HG03378 (cell line): Measurements from ENCODE around the gene ITGAD.

Experiments
- ATAC-seq: cut with Tn5 transposase; IDR thresholded peaks from one replicate; pipeline ENCODE4 v1.9.1; 2021; ENCODE audit warnings: mild to moderate bottlenecking, moderate library complexity; ENCODE audit not compliant: unreplicated experiment

The ITGAD gene

GRCh38 chr16:31365131-31365865 is 27.8 kb upstream of the ITGAD start:
- peak; percentile 64 for ATAC-seq

- ATAC-seq: no peak
These were observed 25.3 kb upstream of the ITGAD start for GRCh38 chr16:31367853-31368252.

GRCh38 chr16:31371008-31371407 is 22.1 kb upstream of the ITGAD start:
- no peak for ATAC-seq

GRCh38 chr16:31371619-31372484 is 21.3 kb upstream of the ITGAD start:
- ATAC-seq: no peak

GRCh38 chr16:31373235-31373634 is 19.9 kb upstream of the ITGAD start:
- no peak for ATAC-seq

GRCh38 chr16:31375231-31375630 is 17.9 kb upstream of the ITGAD start:
- no peak for ATAC-seq

GRCh38 chr16:31376705-31377104 is 16.4 kb upstream of the ITGAD start:
- no peak for ATAC-seq

GRCh38 chr16:31377210-31377903 is 15.8 kb upstream of the ITGAD start:
- no peak for ATAC-seq

GRCh38 chr16:31380201-31380600 is 12.9 kb upstream of the ITGAD start:
- no peak for ATAC-seq

GRCh38 chr16:31382485-31383161 is 10.5 kb upstream of the ITGAD start:
- ATAC-seq: no peak

GRCh38 chr16:31385680-31386079 is 7.5 kb upstream of the ITGAD start:
- no peak for ATAC-seq

- ATAC-seq: peak; percentile 67
These were observed 6.8 kb upstream of the ITGAD start for GRCh38 chr16:31386157-31386984.

- no peak for ATAC-seq
These were observed 4.6 kb upstream of the ITGAD start for GRCh38 chr16:31388535-31388934.

GRCh38 chr16:31390504-31391041 is 2.6 kb upstream of the ITGAD start:
- no peak for ATAC-seq

- ATAC-seq: no peak
These were observed 2.5 kb downstream of the ITGAD start for GRCh38 chr16:31395647-31396046.

GRCh38 chr16:31397096-31397660 is 4.0 kb downstream of the ITGAD start:
- no peak for ATAC-seq

- no peak for ATAC-seq
These were observed 4.6 kb downstream of the ITGAD start for GRCh38 chr16:31397701-31398100.

- ATAC-seq: no peak
These were observed 7.1 kb downstream of the ITGAD start for GRCh38 chr16:31400191-31400590.

- ATAC-seq: no peak
These were observed 8.3 kb downstream of the ITGAD start for GRCh38 chr16:31401436-31401835.

GRCh38 chr16:31402687-31403086 is 9.6 kb downstream of the ITGAD start:
- no peak for ATAC-seq
